DOHH2 (cell line): ENCODE results near the gene AMPD3.

Experiments used
- CTCF ChIP-seq: fragments of 200-600 bp; sonication (generic); IDR thresholded peaks from one replicate; pipeline ENCODE4 v1.5.1; 2014; ENCODE audit warnings: antibody characterized with exemption, mild to moderate bottlenecking, low read depth, low read length; ENCODE audit not compliant: poor library complexity, severe bottlenecking
- EZH2phosphoT487 ChIP-seq: fragments of 200-600 bp; sonication (generic); IDR thresholded peaks from 2 replicates; pipeline ENCODE4 v1.6.1; 2017; ENCODE audit warnings: borderline replicate concordance, mild to moderate bottlenecking, antibody characterized with exemption, low read length, moderate library complexity, mixed read lengths

- TF ChIP-seq CTCF (no peak), EZH2phosphoT487 (no peak)
Measured at GRCh38 chr11:10515418-10515817, 60.4 kb downstream of the AMPD3 start.
